Measurements from ENCODE around the gene SERINC2. TPM values are rescaled to one million over a fixed set of nuclear protein-coding genes. Genes with fewer than 3 reads are reported as not detected.

The SERINC2 gene
- polyA plus RNA-seq, 1 donor (not counting 4 experiments of a cell fraction or from before 2014, with no cell fraction given): 171 TPM

DNA sequence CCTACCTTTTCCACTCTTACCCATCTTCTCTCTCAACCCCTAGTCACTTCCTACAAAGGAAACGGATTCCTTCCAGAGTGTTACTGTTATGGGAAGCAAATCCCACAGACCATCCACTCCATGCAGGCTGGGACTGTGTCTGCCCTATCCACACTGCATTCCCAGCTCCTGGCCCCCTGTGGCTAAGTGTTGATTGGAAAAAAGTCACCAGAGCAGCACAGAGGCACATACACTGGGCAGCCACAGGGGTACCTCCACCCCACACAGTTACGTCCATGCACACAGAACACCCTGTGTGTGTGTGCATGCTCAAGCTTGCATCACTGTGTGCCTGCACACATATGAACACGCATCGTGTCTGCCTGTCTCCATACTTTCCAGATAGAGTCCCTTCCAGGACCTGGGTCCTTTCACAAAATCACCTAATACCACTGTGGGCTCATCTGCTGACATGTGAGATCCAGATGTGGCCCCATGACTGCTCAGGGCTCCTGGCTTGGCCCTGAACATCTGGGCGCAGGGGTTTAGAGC, 4.2 kb upstream of the SERINC2 start:
- dilution Hi-C loops (cut with MboI; ENCODE audit: extremely low pct_ligation_motif_present, low sequenced_read_pairs): no loop called here
- Histone ChIP-seq H3K27me3 (ENCODE audit: control insufficient read depth, extremely low read depth, insufficient read depth, low read length) (no peaks in the 10 kb centered on the region), H3K4me2 (ENCODE audit: control insufficient read depth, extremely low read depth, insufficient read depth, low read depth, low read length) (no peak overlapping the region), H3K79me2 (ENCODE audit: control insufficient read depth, insufficient read depth, low read length) (peaks cover 8% of the 10 kb centered on the region), H3K27ac (ENCODE audit: control insufficient read depth, insufficient read depth, low read length) (no peak overlapping the region), H2AFZ (ENCODE audit: control insufficient read depth, low read length) (no peak overlapping the region), H3K9me3 (ENCODE audit: control insufficient read depth, low read depth, low read length) (no peaks in the 10 kb centered on the region), H4K20me1 (ENCODE audit: control insufficient read depth, extremely low read depth, insufficient read depth, low read length) (no peaks in the 10 kb centered on the region), H3K9me1 (ENCODE audit: control insufficient read depth, extremely low read depth, insufficient read depth, low read length) (no peaks in the 10 kb centered on the region), H3K4me1 (ENCODE audit: control insufficient read depth, extremely low read depth, insufficient read depth, low read length) (peaks cover 8% of the 10 kb centered on the region), H3K4me3 (ENCODE audit: control insufficient read depth in 2 of 3, extremely low read depth in 1 of 3, insufficient read depth in 2 of 3, low read depth in 1 of 3, low read length in 3 of 3) (no peak overlapping the region), H3K36me3 (ENCODE audit: control insufficient read depth in 2 of 2, extremely low read depth in 1 of 2, insufficient read depth in 2 of 2, low read length in 2 of 2) (no peaks in the 10 kb centered on the region), H3K9ac (ENCODE audit: control insufficient read depth, extremely low read depth, insufficient read depth, low read length) (no peak overlapping the region)
- FAIRE-seq: no peak
- no peak for DNase-seq (ENCODE audit: low read depth, low spot score)
- no peak for TF ChIP-seq EZH2 (IDR thresholded peaks at IDR 0.05; ENCODE audit: low read length)
- TF ChIP-seq, protein P1, sequence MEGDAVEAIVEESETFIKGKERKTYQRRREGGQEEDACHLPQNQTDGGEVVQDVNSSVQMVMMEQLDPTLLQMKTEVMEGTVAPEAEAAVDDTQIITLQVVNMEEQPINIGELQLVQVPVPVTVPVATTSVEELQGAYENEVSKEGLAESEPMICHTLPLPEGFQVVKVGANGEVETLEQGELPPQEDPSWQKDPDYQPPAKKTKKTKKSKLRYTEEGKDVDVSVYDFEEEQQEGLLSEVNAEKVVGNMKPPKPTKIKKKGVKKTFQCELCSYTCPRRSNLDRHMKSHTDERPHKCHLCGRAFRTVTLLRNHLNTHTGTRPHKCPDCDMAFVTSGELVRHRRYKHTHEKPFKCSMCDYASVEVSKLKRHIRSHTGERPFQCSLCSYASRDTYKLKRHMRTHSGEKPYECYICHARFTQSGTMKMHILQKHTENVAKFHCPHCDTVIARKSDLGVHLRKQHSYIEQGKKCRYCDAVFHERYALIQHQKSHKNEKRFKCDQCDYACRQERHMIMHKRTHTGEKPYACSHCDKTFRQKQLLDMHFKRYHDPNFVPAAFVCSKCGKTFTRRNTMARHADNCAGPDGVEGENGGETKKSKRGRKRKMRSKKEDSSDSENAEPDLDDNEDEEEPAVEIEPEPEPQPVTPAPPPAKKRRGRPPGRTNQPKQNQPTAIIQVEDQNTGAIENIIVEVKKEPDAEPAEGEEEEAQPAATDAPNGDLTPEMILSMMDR (optimal IDR thresholded peaks at IDR 0.05 in 1 of 3, IDR thresholded peaks at IDR 0.05 in 1 of 3, conservative IDR thresholded peaks at IDR 0.05 in 1 of 3; ENCODE audit: extremely low read depth in 1 of 3, insufficient read depth in 2 of 3, low read length in 3 of 3): no peak

DNA sequence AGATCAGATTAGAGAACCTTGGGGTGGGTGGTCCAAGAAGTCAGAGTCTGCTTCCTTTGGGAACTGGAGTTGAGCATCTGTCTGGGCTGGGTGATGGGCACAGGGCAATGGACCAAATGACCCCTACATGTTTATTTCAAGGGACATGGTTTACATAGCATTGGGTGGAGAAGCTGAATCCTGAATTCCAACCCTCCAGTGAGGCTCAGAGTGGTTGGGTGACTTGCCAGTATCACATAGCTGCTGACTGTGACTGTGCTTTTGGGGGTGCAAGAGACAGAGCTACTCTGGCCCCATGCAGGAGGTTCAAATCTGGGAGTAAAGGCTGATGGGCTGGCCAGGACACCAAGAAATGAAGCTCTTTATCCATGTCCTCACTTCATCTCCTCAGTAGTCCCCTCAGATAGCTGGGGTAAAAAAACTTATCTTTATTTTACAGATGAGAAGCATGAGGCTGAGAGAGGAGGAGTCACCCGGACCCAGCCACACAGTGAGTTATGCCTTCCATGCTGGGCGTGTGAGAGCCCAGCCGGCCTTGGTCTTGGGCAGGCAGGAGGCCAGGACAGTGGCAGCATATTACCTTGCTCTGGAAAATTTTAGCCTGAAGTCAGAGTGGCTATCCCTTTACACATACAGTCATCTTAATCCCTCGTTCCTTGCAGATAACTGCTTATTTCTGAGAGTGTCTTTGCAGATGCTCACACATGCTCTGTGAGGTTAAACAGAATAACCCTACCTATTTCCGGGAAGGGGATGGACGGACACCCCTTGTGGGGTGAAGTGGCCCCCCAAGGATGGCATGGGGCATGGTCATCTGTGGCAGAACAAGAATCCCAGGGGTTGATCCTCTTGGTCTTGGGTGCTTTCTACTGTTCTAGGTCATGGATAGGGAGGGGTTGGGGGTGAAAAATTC, 2.8 kb upstream of the SERINC2 start:
- dilution Hi-C loops (cut with MboI; ENCODE audit: extremely low pct_ligation_motif_present, low sequenced_read_pairs): no loop called here
- H3K4me2 ChIP-seq (ENCODE audit: control insufficient read depth, extremely low read depth, insufficient read depth, low read depth, low read length): no peak overlapping the region

More for the DNA sequence above, 2.8 kb upstream of the SERINC2 start:
- Histone ChIP-seq H3K4me1 (ENCODE audit: control insufficient read depth, extremely low read depth, insufficient read depth, low read length) (peaks cover 15% of the 10 kb centered on the region), H3K27me3 (ENCODE audit: control insufficient read depth, extremely low read depth, insufficient read depth, low read length) (no peaks in the 10 kb centered on the region), H3K4me3 (ENCODE audit: control insufficient read depth in 2 of 3, extremely low read depth in 1 of 3, insufficient read depth in 2 of 3, low read depth in 1 of 3, low read length in 3 of 3) (no peak overlapping the region), H3K9ac (ENCODE audit: control insufficient read depth, extremely low read depth, insufficient read depth, low read length) (no peak overlapping the region), H3K9me1 (ENCODE audit: control insufficient read depth, extremely low read depth, insufficient read depth, low read length) (no peaks in the 10 kb centered on the region), H3K27ac (ENCODE audit: control insufficient read depth, insufficient read depth, low read length) (no peak overlapping the region), H2AFZ (ENCODE audit: control insufficient read depth, low read length) (no peak overlapping the region), H3K9me3 (ENCODE audit: control insufficient read depth, low read depth, low read length) (no peaks in the 10 kb centered on the region), H3K79me2 (ENCODE audit: control insufficient read depth, insufficient read depth, low read length) (peaks cover 21% of the 10 kb centered on the region), H4K20me1 (ENCODE audit: control insufficient read depth, extremely low read depth, insufficient read depth, low read length) (peaks cover 1% of the 10 kb centered on the region), H3K36me3 (ENCODE audit: control insufficient read depth in 2 of 2, extremely low read depth in 1 of 2, insufficient read depth in 2 of 2, low read length in 2 of 2) (peaks cover 0 to 5% of the 10 kb centered on the region in 2 experiments)
- DNase-seq (ENCODE audit: low read depth, low spot score): no peak
- no peak for FAIRE-seq
- TF ChIP-seq, protein P1 (optimal IDR thresholded peaks at IDR 0.05 in 1 of 3, IDR thresholded peaks at IDR 0.05 in 1 of 3, conservative IDR thresholded peaks at IDR 0.05 in 1 of 3; ENCODE audit: extremely low read depth in 1 of 3, insufficient read depth in 2 of 3, low read length in 3 of 3): no peak
- TF ChIP-seq EZH2 (IDR thresholded peaks at IDR 0.05; ENCODE audit: low read length): no peak
